Measurements from ENCODE around the gene FGD4.

Gene FGD4

GRCh38 chr12:32477714-32478113 is 78.4 kb downstream of the FGD4 start:
- TF ChIP-seq CTCF (IDR thresholded peaks at IDR 0.05; ENCODE audit: insufficient read depth, low read length, poor library complexity, severe bottlenecking) = no peak
- H3K36me3 ChIP-seq (ENCODE audit: control insufficient read depth, insufficient read depth, low read length) = no peaks in the 10 kb centered on the region
- H3K4me3 ChIP-seq (replicated peaks; ENCODE audit: low read depth, low read length) = no peak overlapping the region
- no peak for DNase-seq (ENCODE audit: extremely low read depth, insufficient read length)
- H3K27me3 ChIP-seq (replicated peaks; ENCODE audit: control insufficient read depth, insufficient read depth, low read length) = peaks cover 1% of the 10 kb centered on the region

- no peaks in the 10 kb centered on the region for H3K36me3 ChIP-seq (ENCODE audit: control insufficient read depth, insufficient read depth, low read length)
- no peak for DNase-seq (ENCODE audit: extremely low read depth, insufficient read length)
- H3K27me3 ChIP-seq (replicated peaks; ENCODE audit: control insufficient read depth, insufficient read depth, low read length) = peaks cover 1% of the 10 kb centered on the region
- no peak overlapping the region for H3K4me3 ChIP-seq (replicated peaks; ENCODE audit: low read depth, low read length)
- no peak for TF ChIP-seq CTCF (IDR thresholded peaks at IDR 0.05; ENCODE audit: insufficient read depth, low read length, poor library complexity, severe bottlenecking)
Measured at GRCh38 chr12:32478166-32478565, 78.8 kb downstream of the FGD4 start.

- no peak overlapping the region for H3K4me3 ChIP-seq (replicated peaks; ENCODE audit: low read depth, low read length)
Measured at GRCh38 chr12:32478858-32479725, 79.7 kb downstream of the FGD4 start.

GRCh38 chr12:32482226-32482625 is 82.9 kb downstream of the FGD4 start:
- TF ChIP-seq CTCF (IDR thresholded peaks at IDR 0.05; ENCODE audit: insufficient read depth, low read length, poor library complexity, severe bottlenecking) = no peak
- Histone ChIP-seq H3K27me3 (replicated peaks; ENCODE audit: control insufficient read depth, insufficient read depth, low read length) (no peaks in the 10 kb centered on the region), H3K4me3 (replicated peaks; ENCODE audit: low read depth, low read length) (no peak overlapping the region), H3K36me3 (ENCODE audit: control insufficient read depth, insufficient read depth, low read length) (no peaks in the 10 kb centered on the region)
- no peak for DNase-seq (ENCODE audit: extremely low read depth, insufficient read length)

More at GRCh38 chr12:32478858-32479725, 79.7 kb downstream of the FGD4 start:
- Histone ChIP-seq H3K27me3 (replicated peaks; ENCODE audit: control insufficient read depth, insufficient read depth, low read length) (peaks cover 1% of the 10 kb centered on the region), H3K36me3 (ENCODE audit: control insufficient read depth, insufficient read depth, low read length) (no peaks in the 10 kb centered on the region)
- TF ChIP-seq CTCF (IDR thresholded peaks at IDR 0.05; ENCODE audit: insufficient read depth, low read length, poor library complexity, severe bottlenecking) = no peak
- DNase-seq (ENCODE audit: extremely low read depth, insufficient read length) = no peak

- no peaks in the 10 kb centered on the region for H3K27me3 ChIP-seq (replicated peaks; ENCODE audit: control insufficient read depth, insufficient read depth, low read length)
- no peak for DNase-seq (ENCODE audit: extremely low read depth, insufficient read length)
- no peak for TF ChIP-seq CTCF (IDR thresholded peaks at IDR 0.05; ENCODE audit: insufficient read depth, low read length, poor library complexity, severe bottlenecking)
Measured at GRCh38 chr12:32483499-32483898, 84.1 kb downstream of the FGD4 start.

More at GRCh38 chr12:32483499-32483898, 84.1 kb downstream of the FGD4 start:
- no peak overlapping the region for H3K4me3 ChIP-seq (replicated peaks; ENCODE audit: low read depth, low read length)
- H3K36me3 ChIP-seq (ENCODE audit: control insufficient read depth, insufficient read depth, low read length) = no peaks in the 10 kb centered on the region
